Left renal cortex interstitium (tissue), 4 donors: ENCODE results near the gene MTG1. TPM values are rescaled to one million over a fixed set of nuclear protein-coding genes. Genes with fewer than 3 reads are reported as not detected.
"Not testable (repeated sequence)": the region's sequence is repeated elsewhere in the genome, so short reads cannot be mapped to it uniquely, and the experiment has no call there.

Source experiments
- DNase-seq, 4 donors: peaks; one replicate each; pipeline ENCODE4 v3.0.0-alpha.2; 2013; ENCODE audit warnings: low read depth in 4 of 4, low spot score in 2 of 4, missing footprints in 1 of 4
- polyA plus RNA-seq, 4 donors: library from polyadenylated mRNA; unstranded; fragments of 120-200 nt; gene quantifications; one replicate each; pipeline ENCODE4 v1.2.1, GENCODE V29; 2013; ENCODE audit not compliant: insufficient read length in 4 of 4

The MTG1 gene
- polyA plus RNA-seq, 4 donors = 60.3 to 104 (median 81.0) TPM

DNA sequence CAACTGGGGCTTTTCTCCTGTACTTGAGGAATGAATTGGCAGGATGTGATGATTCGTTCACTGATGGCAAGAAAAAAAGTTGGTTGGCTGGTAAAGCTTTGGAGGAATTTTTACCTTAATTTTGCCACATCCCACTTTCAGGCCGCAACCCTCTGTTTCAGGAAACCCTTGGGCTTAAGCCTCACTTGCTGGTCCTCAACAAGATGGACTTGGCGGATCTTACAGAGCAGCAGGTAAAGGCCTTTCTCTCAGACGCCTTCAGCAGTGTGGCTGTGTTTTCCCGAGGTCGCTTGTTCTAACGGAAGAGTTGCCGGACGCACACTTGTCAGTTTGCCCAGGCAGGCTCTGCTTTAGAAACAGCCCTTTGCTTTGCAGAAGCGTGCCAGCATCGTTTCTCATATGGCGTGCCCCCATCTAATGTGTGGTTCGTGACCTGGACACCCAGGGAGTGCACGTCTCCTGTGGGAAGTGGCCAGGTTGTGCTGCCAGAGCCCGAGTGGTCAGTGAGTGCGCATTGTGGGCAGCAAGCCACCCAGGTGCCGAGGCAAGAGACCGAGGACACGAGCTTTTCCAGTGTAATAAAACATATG lies 2.2 kb downstream of the MTG1 start:
- DNase-seq = no peak

DNA sequence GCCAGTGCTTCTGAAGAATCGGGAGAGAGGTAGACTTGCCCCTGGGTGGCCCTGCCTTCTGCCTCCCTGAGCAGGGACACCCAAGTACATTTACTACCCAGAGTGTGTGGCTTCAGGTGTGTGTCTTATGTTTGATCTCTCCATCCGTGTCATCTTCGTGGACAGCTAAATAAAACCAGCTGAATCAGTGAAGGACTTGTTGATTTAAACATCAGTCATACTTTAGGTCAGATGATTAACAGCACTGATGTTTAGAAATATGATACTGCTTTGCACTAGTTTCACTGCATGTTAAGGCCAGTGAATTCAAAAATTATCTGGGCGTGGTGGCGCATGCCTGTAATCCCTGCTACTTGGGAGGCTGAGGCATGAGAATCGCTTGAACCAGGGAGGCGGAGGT lies 4.0 kb downstream of the MTG1 start:
- DNase-seq = no peak

DNA sequence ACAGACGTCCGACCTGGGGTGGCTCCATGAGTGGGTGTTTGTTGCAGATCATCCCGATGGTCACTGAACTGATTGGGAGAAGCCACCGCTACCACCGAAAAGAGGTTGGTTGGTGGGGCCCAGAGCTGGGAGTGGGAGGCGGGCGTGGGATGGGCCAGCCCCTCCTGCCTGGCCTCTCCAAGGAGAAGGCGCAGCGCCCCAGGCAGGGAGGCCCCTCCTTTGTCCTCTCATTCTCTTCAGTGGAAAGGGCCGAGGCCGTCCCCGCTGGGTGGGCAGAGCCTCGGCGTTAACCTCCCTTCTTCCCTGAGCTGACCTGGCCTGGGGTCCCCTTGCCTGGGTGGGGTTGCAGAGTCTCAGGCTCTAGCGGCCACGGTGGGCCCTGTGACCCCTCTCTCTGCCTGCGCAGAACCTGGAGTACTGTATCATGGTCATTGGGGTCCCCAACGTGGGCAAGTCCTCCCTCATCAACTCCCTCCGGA lies 5.2 kb downstream of the MTG1 start:
- DNase-seq = no peak

DNA sequence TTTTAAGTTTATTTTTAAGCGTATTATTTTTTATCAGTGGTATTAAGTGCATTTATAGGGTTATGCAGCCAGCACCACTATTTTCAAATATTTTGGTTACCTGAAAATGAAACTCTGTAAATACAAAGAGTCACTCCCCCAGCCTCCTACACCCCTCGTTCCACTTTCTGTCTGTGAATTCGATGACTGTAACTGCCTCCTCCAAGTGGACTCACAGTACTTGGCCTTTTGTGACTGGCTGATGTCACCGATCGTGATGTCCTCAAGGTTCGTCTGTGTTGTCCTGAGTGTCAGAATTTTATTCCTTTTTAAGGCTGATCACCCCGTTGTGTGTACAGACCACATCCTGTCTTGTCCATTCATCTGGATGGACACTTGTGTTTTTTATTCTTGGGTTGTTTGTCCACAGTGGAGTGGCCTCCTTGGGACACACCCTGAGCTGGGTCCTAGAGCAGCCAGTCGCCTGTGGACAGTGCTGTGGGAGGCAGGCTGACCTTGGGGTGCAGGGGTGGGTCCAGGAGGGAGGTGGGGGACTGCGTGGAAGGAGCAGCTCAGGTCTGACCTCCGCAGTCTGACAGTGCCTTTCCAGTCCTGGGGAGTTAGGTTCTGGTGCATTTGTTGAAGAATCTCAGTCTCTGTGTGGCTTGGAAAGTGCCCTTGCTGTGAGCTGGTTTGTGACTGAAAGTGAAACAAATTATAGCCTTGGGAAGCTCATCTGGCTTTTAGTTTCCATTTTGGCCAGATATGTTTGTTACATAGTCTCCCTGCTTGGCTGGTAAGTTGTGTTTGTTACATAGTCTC lies 6.9 kb downstream of the MTG1 start:
- DNase-seq = no peak

DNA sequence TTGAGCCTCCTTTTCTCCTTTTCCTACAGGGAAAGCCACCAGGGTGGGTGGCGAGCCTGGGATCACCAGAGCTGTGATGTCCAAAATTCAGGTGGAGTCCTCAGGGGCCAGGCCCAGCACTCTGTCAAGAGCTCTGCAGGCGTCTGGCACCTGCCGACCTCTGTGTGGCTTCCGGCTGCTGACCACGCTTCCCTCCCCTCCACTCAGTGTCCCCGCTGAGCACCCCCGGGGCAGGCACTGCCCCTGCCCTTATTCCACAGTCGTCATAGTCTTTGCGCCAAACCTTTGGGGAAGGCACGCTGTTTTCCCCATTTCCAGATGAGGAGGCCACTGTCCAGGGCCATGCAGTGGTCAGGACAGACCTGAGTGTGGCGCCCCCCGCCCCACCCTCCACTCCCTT lies 7.5 kb downstream of the MTG1 start:
- DNase-seq = no peak

DNA sequence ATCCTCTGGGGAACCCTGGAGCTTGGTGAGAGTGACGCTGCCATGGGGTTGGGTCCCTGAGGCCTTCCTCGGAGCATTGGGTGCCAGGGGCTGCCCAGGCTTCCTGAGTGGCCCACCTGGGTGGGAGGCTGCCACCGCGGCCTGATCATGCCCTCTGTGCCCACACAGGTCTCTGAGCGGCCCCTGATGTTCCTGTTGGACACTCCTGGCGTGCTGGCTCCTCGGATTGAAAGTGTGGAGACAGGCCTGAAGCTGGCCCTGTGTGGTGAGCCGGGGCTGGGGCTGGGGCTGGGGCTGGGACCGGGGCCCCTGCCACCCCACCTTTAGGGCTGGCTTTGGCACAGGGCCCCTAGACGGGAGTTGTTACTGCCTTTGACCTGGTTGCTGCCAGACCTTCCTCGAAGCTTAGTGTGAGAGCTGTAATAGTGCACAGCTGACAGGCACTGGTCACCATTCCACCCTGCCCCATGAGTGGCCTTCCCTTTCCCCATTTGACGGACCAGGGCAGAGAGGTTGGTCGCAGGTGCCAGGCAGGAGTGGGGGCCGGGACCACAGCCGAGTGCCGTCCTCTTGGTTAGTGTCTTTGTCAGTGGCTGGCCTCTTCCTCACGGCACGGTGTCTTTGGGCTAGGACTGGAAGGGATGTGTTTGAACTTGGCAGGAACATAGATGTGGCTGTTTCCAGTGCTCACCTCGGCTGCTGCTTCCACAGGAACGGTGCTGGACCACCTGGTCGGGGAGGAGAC lies 8.2 kb downstream of the MTG1 start:
- no peak for DNase-seq

DNA sequence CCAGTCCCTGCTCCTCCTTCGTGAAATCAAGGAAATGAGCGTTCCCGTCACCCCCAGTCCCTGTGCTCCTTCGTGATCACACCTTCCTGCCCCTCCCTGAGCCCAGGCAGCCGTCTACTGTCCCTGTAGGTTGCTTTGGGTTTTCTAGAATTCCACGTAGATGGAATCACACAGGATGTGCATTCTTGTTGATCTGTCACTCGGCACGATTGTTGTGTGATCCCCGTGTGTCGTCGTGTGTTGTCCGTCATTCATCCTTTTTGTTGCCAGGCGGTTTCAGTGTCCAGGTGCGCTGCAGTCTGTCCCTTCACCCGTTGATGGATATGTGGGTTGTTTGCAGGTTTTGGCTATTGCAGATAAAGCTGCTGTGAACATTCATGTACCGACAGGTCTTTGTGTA lies 9.4 kb downstream of the MTG1 start:
- DNase-seq = no peak

DNA sequence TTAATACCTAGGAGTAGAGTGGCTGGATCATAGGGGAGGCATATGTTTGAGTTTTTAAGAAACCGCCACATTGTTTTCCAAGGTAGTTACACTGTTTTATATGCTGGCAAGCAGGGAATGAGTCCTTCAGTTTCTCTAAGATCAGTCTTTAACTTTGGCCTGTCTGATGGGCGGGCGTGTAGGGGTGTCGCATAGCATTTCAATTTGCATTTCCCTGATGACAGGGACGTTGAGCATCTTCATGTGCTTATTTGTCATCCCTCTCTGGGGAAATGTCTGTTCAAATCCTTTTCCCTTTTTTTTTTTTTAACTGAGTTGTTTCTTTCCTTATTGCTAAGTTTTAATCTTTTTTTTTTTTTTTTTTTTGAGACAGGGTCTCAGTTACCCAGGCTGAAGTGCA lies 9.8 kb downstream of the MTG1 start:
- DNase-seq = no peak

DNA sequence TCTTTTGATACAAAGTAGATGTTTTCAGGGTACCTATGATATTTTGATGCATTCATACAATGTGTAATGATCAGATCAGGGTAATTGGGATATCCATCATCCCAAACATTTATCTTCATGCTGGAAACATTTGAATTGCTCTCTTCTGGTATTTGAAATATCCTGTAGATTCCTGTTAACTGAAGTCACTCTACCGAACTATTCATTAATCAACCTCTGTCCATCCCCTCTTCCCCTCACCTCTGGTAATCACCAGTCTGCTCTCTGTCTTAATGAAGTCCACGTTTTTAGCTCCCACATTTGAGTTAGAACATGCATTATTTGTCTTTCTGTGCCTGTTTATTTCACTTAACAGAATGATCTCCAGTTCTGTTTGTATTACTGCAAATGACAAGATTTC lies 11.3 kb downstream of the MTG1 start:
- no peak for DNase-seq

DNA sequence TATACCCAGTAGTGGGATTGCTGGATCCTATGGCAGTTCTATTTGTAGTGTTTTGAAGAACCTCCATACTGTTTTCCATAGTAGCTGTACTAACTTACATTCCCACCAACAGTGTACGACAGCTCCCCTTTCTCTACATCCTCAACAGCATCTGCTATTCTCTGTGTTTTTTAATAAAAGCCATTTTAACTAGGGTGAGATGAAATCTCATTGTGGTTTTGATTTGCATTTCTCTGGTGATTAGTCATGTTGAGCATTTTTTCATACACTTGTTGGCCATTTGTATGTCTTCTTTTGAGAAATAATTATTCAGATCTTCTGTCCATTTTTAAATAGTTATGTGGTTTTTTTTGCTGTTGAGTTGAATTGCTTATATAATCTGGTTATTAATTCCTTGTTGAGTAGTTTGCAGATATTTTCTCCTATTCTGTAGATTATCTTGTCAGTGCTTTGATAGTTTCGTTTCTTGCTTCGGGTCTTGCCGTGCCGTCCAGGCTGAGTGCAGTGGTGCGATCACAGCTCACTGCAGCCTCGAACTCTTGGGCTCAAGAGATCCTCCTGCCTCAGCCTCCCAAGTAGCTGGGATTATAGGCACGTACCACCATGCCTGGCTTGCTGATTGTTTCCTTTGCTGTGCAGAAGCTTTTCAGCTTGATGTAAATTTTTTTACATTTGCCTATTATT lies 12.0 kb downstream of the MTG1 start:
- DNase-seq = no peak

DNA sequence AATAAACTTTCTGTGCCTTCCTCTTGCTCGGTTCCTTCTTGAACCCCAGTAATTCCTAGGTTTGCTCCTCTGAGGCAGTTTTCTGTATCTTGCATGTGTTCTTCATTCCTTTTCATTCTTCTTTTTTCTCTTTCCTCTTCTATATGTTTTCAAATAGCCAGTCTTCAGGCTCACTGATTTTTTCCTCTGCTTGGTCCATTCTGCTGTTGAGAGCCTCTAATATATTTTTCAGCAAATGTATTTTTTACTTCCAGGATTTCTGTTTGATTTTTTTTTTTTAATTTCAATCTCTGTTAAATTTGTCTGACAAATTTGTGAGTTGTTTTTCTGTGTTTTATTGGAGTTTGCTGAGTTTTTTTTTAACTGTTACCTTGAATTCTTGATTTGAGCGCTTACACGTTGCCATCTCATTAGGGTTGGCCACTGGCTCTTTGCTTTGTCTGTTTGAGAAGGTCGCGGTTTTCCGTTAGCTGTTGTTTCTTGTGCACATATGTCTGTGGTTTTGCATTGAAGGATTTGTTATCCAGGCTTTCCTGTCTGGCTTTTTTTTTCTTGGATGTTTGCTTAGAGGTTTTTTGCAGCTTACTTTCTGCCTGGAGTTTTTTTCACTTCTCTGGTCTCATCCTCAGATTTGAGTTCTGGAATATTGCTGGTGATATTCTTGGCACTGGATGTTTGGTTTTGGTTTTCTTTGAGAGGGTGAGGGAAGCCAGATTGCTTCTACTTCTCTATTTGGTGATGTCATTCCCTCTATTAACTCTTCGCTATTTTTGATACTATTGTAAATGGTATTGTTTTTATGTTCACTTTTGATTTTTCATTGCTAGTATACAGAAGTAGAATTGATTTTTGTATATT lies 17.8 kb downstream of the MTG1 start:
- DNase-seq = no peak

DNA sequence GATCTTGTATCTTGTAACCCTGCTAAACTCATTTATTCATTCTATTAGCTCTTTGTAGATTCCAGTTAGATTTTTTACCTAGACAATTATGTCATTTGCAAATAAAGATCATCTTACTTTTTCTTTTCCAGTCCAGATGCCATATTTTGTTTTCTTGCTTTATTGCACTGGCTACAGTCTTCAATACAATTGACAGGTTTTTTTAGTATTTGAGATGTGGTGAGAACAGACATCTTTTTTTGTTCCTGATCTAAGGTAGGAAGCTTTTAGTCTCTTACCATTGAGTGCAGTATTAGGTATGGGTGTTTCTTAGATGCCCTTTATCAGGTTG lies 18.4 kb downstream of the MTG1 start:
- DNase-seq = no peak

DNA sequence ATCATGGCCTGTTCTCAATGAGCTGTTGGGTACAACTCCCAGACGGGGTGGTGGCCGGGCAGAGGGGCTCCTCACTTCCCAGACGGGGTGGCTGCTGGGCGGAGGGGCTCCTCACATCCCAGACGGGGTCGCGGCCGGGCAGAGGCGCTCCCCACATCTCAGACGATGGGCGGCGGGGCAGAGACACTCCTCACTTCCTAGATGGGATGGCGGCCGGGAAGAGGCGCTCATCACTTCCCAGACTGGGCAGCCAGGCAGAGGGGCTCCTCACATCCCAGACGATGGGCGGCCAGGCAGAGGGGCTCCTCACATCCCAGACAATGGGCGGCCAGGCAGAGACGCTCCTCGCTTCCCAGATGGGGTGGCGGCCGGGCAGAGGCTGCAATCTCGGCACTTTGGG lies 20.4 kb downstream of the MTG1 start:
- DNase-seq = not testable (repeated sequence)

DNA sequence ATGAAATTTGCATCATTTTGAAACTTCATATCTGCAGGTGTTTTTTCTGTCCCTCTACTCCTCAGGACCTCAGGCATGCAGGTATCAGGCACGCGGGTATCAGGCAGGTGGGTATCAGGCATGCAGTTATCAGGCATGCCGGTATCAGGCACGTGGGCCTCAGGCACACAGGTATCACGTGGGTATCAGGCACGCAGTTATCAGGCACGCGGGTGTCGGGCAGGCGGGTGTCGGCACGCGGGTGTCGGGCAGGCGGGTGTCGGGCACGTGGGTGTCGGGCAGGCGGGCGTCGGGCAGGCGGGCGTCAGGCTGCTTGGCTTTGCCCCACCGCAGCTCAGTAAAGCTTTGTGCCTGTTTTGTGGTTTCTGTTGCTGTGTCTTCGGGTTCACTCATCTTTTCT lies 21.8 kb downstream of the MTG1 start:
- DNase-seq = no peak

DNA sequence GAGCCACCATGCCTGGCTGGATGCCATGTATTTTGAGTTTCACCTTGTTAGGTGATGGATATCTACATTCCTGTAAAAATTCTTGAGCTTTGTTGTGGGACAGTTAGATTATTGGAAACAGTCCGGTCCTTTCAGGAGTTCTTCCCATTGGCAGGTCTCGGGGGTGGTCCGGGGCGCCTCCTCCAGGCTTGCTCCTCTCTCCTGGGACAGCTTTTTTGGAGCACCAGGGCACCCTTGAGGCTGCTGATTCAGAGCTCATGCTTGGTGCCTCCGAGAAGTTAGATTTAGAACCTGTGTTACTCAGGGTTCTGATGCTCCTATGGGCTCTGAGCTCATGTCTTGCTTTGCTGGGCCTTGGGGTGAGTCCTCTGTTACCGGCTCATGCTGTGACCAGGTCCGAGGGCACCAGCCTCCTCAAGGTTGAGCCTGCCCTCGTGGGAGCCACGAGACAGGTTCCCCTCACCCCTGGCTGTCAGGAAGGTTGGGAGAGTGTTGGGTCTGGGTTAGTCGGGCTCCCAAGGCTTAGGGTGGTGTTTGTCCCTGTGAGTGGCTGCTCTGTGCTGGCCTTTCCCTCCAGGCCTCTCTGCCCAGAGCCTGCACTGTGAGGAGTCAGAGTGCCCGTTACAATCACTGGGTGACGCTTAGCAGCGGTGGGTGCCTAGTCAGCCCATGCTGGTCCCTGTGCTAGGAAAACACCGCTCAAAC lies 24.5 kb downstream of the MTG1 start:
- DNase-seq = no peak

DNA sequence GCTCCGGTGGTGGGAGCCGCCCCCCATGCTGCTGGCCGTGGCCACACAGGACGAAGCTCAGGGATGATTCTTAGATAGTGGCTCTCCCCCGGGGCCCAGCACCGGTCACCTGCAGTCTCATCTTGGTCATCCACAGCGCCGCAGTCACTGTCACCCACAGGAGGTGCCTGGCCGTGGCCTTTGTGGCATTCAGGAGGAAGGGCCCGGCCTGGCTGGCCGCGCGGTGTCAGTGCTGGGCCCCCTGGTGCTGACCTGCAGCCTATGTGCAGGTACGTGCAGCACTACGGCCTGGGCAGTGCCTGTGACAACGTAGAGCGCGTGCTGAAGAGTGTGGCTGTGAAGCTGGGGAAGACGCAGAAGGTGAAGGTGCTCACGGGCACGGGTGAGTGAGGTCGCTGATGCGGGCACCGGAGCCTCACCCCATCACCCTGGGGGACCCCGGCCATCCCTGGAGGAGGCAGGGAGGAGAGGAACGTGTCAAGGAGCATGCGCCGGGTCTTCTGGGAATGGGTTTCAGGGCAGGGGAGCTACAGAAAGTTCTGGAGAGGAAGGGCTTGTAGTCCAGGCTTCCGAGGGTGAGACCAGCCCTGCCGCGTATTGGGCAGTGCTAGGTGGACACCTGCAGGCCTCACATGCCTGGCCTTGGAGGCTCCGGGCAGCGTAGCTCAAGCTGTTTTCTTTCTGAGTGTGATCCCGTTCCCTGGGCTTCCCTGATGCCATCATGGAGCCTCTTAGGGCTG lies 25.4 kb downstream of the MTG1 start:
- DNase-seq = no peak

DNA sequence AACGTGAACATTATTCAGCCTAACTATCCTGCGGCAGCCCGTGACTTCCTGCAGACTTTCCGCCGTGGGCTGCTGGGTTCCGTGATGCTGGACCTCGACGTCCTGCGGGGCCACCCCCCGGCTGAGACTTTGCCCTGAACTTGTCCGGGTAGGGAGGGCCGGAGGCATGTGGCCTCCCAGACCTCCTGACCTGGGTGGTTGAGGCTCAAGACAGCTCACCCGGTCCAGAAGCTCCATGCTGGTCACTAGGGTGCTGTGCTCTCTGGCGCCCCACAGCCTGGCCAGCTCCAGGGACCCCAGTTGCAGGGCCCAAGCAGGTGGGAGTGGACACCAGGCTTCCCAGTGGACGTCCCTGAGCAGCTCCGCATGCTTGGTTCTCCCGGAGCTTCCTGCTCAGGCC lies 26.1 kb downstream of the MTG1 start:
- DNase-seq = no peak

DNA sequence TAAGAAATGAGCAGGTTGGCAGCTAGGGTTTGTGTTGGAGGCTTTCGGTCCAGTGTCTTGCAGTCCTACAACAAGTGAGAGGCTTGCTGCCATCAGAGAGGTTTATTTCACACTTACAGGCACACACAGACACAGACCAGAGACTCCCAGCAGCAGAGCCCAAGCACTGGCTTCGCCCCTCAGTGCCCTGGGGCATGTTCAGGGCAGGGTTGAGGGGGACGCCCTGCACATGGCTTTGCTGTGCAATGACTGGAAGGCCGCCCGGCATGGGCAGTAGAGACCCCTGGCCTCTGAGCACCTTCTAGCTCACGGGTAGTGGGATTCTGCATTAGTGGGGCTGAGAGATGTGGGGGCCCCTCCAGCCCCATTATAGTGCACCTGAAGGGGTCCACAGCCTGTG lies 26.6 kb downstream of the MTG1 start:
- DNase-seq = no peak
